Hematopoietic multipotent progenitor cell treated with erythropoietin and hydrocortisone succinate and interleukin-3 and kit ligand, for 4 days (in vitro differentiated cells): ENCODE results near the gene TPX2.

ENCODE experiments used
- DNase-seq: peaks from one replicate; pipeline ENCODE4 v3.0.0-alpha.2; 2015

TPX2 gene

DNA sequence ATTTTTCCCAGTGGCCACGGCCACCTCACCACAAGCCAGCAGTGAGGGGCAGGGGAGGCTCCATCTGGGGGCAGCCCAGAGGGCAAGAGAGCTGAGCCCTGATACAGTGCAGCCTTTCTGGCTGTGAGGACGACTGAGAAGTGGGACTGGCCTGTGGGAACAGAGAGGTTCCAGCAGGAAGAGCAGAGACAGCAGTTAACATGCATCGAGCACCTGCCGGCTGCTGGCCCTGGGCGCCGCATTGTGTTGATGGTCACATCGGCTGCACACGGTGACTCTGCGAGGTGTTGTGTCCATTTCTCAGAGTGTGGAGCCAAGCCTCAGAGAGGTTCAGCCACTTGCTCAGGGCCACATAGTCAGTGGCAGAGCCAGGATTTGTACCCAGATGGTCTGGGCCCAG is 96.5 kb downstream of the TPX2 start:
- no peak for DNase-seq

DNA sequence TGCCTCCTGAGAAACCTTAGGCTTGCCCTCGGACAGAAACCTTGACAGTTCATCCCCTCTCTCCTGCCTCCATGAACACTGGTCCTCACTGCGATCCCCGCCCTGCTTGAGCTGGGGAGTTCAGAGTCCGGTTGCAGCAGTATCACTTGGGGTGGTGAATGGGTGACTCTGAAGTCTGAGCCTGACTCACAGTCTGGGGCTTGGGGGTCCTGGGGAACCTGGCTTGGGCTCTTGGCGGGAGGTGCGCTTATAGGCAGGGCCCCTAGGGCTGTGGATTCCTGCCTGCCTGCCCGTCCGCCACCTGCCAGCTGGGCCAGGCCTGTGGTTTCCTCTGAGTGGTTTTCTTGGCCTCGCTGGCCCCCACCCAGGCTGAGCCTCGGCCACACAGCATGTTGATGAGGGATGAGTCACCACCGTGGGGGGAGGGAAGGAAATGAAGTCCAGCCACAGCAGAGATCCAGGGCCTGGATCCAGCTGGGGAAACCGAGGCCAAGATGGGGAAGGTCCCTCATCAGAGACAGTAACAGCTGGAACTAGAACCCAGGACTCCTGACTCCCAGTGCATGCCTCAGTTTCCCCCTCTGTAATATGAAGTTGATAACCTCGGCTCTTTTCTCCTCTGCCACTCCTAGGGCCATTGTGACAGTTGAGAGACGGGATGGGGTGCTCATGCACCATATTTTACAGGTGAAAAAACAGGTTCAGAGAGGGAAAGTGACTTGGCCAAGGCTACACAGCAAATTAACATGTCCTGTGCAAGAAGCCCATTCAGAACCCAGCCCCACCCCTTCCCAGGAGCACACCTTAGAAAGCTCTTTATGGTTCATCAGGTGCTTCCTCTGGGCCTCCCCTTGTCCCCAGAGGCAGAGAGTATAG is 97.1 kb downstream of the TPX2 start:
- DNase-seq: peak; percentile 94

GRCh38 chr20:31836853-31837608 is 97.9 kb downstream of the TPX2 start:
- no peak for DNase-seq

DNA sequence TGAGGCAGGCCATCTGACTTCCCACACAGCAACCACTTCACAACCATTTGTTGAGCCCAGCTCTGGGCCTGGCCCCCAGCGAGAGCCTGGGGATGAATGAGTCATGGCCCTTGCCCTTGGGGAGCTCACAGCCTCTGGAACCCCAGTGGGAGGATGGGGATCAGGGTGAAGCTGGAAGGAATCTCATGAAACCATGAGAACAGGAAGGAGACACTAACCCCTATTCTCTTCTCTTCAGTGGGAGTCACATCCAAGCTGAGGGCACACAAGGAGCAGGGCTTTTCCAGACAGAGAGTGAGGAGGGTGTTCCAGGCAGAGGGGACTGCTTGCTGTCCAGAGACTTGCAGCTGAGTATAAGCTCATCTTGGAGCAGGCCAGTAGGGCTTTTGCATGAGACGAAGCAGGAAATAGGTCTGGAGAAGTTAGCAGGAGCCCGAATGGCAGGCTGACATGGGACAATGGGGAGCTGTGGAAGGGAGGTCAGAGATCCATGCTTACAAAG is 98.9 kb downstream of the TPX2 start:
- peak; percentile 29 for DNase-seq

DNA sequence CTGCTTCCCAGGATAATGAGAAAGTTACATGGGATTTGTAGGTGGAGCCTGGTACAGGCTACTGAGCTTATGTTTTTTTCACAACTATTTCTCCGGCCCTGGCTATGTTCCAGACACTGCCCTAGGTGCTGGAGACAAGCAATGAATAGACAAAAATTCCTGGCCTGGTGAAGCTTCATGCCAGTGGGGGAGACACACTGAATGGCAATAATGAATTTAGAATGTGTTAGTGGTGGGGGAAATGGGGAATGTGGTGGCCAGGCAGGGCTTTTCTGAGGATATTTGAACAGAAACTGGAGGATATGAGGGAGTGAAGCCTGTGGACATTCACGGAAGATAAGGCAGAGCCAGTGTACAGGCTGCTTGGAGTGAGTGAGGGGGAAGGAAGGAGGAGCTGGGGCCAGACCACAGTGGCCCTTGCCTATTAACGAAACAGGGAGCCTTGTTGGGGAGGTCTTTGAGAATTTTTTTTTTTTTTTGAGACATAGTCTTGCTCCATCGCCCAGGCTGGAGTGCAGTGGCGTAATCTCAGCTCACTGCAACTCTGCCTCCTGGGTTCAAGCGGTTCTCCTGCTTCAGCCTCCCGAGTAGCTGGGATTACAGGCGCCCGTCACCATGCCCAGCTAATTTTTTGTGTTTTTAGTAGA is 99.7 kb downstream of the TPX2 start:
- DNase-seq: peak; percentile 36

- DNase-seq: peak; percentile 23
Observed at GRCh38 chr20:31839782-31840487, 100.8 kb downstream of the TPX2 start.

GRCh38 chr20:31840906-31841816 is 102.1 kb downstream of the TPX2 start:
- no peak for DNase-seq

GRCh38 chr20:31841928-31842327 is 102.8 kb downstream of the TPX2 start:
- no peak for DNase-seq

DNA sequence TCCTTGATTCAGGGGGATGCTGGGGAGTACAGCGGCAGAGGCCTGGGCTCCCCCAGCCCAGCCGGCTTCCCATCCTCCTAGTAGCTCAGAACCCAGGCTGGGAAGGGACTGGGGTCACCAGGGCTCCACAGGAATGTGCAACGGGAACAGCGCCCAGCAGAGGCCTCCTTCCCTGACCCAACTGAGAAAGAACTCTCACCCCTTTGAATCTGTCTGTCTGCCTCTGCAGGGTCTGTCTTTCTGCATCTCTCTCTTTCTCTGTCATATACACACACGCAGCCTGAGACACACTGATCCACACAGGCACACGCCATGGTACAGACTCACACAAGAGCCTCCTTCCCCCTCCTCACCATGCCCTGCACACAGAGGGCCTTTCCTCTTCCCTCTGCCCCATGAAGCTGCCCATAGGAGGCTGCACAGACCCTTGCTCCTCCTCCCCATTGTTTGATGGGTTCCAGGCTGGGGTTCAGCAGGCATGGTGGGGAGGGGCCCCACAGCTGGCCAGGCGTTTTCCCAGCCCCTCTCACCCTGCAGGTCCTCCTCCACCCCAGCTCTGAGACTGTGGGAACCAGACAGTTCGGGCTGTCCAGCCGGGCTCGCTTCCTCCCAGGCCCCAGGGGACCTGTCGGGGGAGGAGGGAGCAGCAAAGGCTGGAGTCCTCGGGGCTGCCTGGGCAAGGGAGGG is 103.5 kb downstream of the TPX2 start:
- DNase-seq: no peak

DNA sequence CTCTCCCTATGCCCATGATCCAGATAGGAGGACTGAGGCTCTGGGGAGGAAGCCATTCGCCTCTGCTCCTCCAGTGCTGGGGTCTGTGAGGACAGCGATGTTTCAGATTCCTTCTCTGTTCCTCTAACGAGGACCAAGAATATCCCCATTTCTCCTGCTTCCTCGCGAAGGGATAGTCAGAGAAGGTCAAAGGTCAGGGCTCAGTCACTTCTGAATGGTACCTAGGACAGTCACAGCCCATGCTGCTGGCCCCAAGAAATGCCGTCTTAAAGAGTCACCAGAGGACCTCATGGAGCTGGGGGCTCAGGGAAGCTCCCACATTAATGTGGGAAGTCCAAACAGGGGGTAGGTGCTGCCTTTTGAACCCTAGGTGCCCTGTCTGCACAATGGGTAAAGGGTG is 104.2 kb downstream of the TPX2 start:
- DNase-seq: no peak

DNA sequence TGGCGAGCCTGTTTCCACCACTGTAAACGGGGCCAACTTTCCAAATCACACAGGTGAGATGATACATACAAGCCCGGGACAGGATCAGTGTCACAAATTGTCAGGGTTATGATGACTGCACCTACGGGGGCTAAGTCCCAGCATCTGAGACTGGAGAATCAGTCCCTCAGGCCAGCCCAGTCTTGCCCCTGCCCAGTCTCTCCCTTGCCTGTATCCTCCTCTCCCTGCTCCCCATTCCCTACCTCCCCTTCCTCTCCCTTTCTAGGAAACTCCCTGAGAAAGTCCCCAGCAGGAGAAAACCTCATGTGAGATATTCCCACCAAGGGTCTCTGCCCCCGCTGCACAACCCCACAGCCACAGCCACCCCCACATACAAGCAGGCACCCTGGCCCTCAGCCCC is 104.8 kb downstream of the TPX2 start:
- DNase-seq: no peak

- no peak for DNase-seq
Observed at GRCh38 chr20:31844737-31845299, 105.7 kb downstream of the TPX2 start.

DNA sequence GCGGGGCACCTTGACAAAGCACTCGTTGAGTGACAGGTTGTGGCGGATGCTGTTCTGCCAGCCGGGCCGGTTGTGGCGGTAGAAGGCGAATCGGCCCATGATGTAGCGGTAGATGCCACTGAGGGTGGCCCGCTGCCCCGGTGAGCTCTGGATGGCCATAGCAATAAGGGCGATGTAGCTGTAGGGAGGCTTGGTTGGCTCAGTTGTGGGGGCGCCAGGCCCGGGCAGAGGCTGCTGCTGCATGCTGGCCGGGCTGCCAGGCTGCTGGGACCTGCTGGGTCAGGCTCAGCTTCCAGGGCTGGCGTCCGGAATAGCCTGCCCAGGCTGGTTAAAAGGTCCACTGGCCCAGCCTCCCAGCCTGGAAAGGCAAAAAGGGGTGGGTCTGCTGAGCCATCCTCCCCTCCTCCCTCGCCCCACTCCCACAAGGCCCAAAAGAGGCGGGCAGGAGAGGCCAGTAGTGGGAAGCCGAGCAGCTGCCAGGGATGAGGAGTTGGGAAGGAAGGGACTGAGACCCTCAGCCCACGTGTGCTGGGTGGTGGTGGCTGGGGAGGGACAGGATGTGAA is 106.3 kb downstream of the TPX2 start, which contains the start of gene FOXS1:
TSS of gene FOXS1 (minus strand) at position 305 of the 564 bp plus-strand sequence. CDS start at position 243, 62 bp downstream.
- DNase-seq: no peak

DNA sequence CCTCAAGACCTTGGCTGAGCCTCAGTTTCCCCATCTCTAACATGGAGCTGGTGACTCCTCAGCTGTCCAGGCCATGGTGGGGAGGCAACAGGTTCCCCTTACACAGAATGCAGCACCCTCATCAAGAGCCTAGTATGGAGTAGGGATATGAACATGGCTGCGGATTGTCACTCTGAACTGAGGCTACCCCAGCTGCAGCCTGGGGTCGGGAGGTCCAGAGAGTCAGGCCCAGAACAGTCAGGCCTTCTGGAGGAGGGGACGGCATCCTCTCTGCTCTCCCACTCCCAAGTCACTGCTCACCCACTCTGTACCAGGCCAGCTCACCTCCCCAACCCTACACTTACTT is 107.7 kb downstream of the TPX2 start:
- DNase-seq: no peak

GRCh38 chr20:31848088-31848999 is 109.3 kb downstream of the TPX2 start:
- DNase-seq: no peak

GRCh38 chr20:31849306-31849930 is 110.3 kb downstream of the TPX2 start:
- no peak for DNase-seq
